Right lobe of liver (tissue), 6 donors: ENCODE data around the gene CRYBG1. TPM values are rescaled to one million over a fixed set of nuclear protein-coding genes. Genes with fewer than 3 reads are reported as not detected.

Experiments used
- ATAC-seq, 4 donors: fragments of 200-7000 bp; cut with Tn5 transposase; one replicate each; pipeline ENCODE4 v1.9.1; 2020; ENCODE audit warnings: mild to moderate bottlenecking in 4 of 4, moderate library complexity in 4 of 4
- DNase-seq, 3 donors: peaks; one replicate each; pipeline ENCODE4 v3.0.0-alpha.2; 2020
- H3K27ac ChIP-seq, 3 donors: fragments of 200-600 bp; one replicate each; pipeline ENCODE4 v1.8.0; 2022
- H3K27me3 ChIP-seq, 2 donors: fragments of 200-600 bp; one replicate each; pipeline ENCODE4 v1.8.0; 2022
- H3K36me3 ChIP-seq, 4 donors: fragments of 200-600 bp; sonication (generic) in 1 of 4; one replicate each; pipeline versions ENCODE4 v1.5.1 to v1.8.0; 2017 to 2022; ENCODE audit warnings: control low read depth in 1 of 4
- H3K4me1 ChIP-seq, 4 donors: fragments of 200-600 bp; sonication (generic) in 1 of 4; one replicate each; pipeline versions ENCODE4 v1.5.1 to v1.8.0; 2017 to 2022; ENCODE audit warnings: control low read depth in 1 of 4
- H3K4me3 ChIP-seq, 3 donors: fragments of 200-600 bp; one replicate each; pipeline ENCODE4 v1.8.0; 2022
- H3K9me3 ChIP-seq, 4 donors: fragments of 200-600 bp; sonication (generic) in 1 of 4; one replicate each; pipeline versions ENCODE4 v1.5.1 to v1.8.0; 2017 to 2022; ENCODE audit warnings: control low read depth in 1 of 4
- POLR2A ChIP-seq: fragments of 450-650 bp; IDR thresholded peaks from one replicate; pipeline ENCODE4 v1.6.1; 2017; ENCODE audit warnings: antibody characterized with exemption, mild to moderate bottlenecking
- WGBS: methylation state at CpG from one replicate; pipeline ENCODE4 v1.1.6; 2018; ENCODE audit warnings: low coverage, low lambda C conversion rate; ENCODE audit not compliant: insufficient coverage; ENCODE audit errors: missing lambda C conversion rate; 5-methylcytosine and 5-hydroxymethylcytosine counted together
- intact Hi-C, 2 donors: fragments of 100-400 bp; cut with DNase I; formaldehyde crosslinking; loops; one replicate each; pipeline versions ENCODE4 v1.11.2 to v1.14.1; 2022
- total RNA-seq, 6 experiments: library from RNA; depleted of rRNA in 2 of 6; stranded (reverse); fragments of >200 nt in 2 of 6; fragmentation: NEBNext Ultra II Directional in 3 of 6; extraction: Animal tissue kit (Norgen Biotek cat#: 25700) in 3 of 6; gene quantifications; one replicate each; pipeline versions ENCODE4 v1.1.0 to v1.2.4, GENCODE V29; 2016 to 2023
- TF ChIP-seq, protein P1 (sequence below), 4 donors: fragments of 200-600 bp in 3 of 4; fragments of 450-650 bp in 1 of 4; IDR thresholded peaks; one replicate each; pipeline versions ENCODE4 v1.5.1 to v1.8.0; 2016 to 2022; ENCODE audit warnings: antibody characterized with exemption in 4 of 4, mild to moderate bottlenecking in 2 of 4
- donor health status: DM: no; HTN: yes; CAD: no.
- donor health status: DM: no; HTN: no; CAD: no.
- donor health status: DM: no; HTN: no; CAD: no.
- donor health status: DM: no; HTN: yes; CAD: no.
- donor health status: DM: no; HTN: yes; CAD: no.

Gene CRYBG1
- total RNA-seq, 6 experiments from 2014 or later, result 6.8 to 10.9 (median 7.9) TPM

DNA sequence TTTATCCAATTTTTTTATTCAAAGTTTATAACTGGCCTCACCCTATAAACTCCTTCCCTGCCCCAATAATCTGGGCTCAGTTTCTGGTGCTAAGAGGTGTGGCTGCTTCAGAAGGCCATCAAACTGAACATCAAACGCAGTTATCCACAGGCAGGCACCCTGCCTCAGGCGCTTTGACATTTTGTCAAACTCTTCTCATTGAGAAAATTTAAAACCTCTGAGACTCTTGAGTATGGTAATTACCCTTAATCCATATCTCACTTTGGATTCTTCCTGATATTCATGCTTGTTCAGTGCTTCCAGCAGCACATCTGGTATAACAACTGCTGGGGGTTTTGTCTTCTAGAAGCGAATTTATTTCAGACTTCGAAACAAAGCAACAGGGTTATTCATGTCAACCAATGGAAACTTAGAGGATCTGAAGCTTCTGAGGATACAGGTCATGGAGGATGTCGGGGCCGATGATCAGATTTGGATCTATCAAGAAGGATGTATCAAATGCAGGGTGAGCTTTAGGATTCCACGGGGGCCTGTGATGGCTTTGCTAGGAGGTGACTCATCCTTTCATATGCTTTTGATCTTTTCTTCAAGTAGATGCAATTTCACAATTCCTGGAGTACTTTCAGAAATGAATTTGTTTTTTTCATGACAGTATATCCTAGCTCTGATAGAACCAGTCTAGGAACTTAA lies 200.6 kb downstream of the CRYBG1 start:
- intact Hi-C loops, result no loop called here
- no peak overlapping the region for H3K4me3 ChIP-seq
- TF ChIP-seq POLR2A, result no peak
- TF ChIP-seq, protein P1, sequence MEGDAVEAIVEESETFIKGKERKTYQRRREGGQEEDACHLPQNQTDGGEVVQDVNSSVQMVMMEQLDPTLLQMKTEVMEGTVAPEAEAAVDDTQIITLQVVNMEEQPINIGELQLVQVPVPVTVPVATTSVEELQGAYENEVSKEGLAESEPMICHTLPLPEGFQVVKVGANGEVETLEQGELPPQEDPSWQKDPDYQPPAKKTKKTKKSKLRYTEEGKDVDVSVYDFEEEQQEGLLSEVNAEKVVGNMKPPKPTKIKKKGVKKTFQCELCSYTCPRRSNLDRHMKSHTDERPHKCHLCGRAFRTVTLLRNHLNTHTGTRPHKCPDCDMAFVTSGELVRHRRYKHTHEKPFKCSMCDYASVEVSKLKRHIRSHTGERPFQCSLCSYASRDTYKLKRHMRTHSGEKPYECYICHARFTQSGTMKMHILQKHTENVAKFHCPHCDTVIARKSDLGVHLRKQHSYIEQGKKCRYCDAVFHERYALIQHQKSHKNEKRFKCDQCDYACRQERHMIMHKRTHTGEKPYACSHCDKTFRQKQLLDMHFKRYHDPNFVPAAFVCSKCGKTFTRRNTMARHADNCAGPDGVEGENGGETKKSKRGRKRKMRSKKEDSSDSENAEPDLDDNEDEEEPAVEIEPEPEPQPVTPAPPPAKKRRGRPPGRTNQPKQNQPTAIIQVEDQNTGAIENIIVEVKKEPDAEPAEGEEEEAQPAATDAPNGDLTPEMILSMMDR (IDR thresholded peaks at IDR 0.05), result no peak
- peaks cover 0 to 24% (median 5%) of the 10 kb centered on the region in 4 donors for H3K36me3 ChIP-seq
- peaks cover 0 to 2% (median 0%) of the 10 kb centered on the region in 4 donors for H3K9me3 ChIP-seq
- H3K4me1 ChIP-seq, result no peaks in the 10 kb centered on the region
- WGBS, result 86% methylated on average over 7 of the region's 7 CpGs
- DNase-seq (no peak), ATAC-seq (no peak)
- no peaks in the 10 kb centered on the region for H3K27me3 ChIP-seq
- no peak overlapping the region for H3K27ac ChIP-seq

- DNase-seq (no peak), ATAC-seq (peak in 1 of 4 donors; percentile 19)
- Histone ChIP-seq H3K27ac (no peak overlapping the region), H3K4me3 (no peak overlapping the region), H3K9me3 (peaks cover 0 to 2% (median 0%) of the 10 kb centered on the region in 4 donors), H3K36me3 (peaks cover 0 to 24% (median 5%) of the 10 kb centered on the region in 4 donors), H3K4me1 (no peaks in the 10 kb centered on the region), H3K27me3 (no peaks in the 10 kb centered on the region)
- 50% methylated on average over 6 of the region's 6 CpGs for WGBS
- intact Hi-C loops, result no loop called here
- TF ChIP-seq, protein P1 (IDR thresholded peaks at IDR 0.05), result no peak
- no peak for TF ChIP-seq POLR2A
Observed at GRCh38 chr6:106561686-106562405, 201.3 kb downstream of the CRYBG1 start.

DNA sequence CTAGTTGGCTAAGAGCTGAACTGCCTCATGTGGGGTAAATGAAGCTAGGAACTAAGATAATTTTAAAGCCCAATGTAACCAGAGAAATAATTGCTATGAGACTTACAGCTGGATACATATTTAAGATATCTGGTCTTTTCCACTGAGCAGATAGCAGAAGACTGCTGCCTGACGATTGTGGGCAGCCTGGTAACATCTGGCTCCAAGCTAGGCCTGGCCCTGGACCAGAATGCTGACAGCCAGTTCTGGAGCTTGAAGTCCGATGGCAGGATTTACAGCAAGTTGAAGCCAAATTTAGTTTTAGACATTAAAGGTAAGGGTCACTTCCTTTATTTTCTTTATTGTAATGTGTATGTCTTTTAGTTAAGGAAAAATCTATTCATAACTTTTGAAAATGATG lies 203.1 kb downstream of the CRYBG1 start:
- no peaks in the 10 kb centered on the region for H3K27me3 ChIP-seq
- DNase-seq (no peak), ATAC-seq (no peak)
- H3K9me3 ChIP-seq, result peaks cover 0 to 2% (median 0%) of the 10 kb centered on the region in 4 donors
- 21% methylated on average over 2 of the region's 2 CpGs for WGBS
- no peaks in the 10 kb centered on the region for H3K4me1 ChIP-seq
- TF ChIP-seq, protein P1 (IDR thresholded peaks at IDR 0.05), result no peak
- no peak for TF ChIP-seq POLR2A
- H3K4me3 ChIP-seq, result no peak overlapping the region
- intact Hi-C loops, result no loop called here
- no peak overlapping the region for H3K27ac ChIP-seq
- peaks cover 0 to 25% (median 3%) of the 10 kb centered on the region in 4 donors for H3K36me3 ChIP-seq

- TF ChIP-seq, protein P1 (IDR thresholded peaks at IDR 0.05), result no peak
- TF ChIP-seq POLR2A, result no peak
- Histone ChIP-seq H3K4me3 (no peak overlapping the region), H3K9me3 (peaks cover 0 to 2% (median 0%) of the 10 kb centered on the region in 4 donors), H3K27me3 (no peaks in the 10 kb centered on the region), H3K27ac (no peak overlapping the region), H3K36me3 (peaks cover 0 to 33% (median 3%) of the 10 kb centered on the region in 4 donors), H3K4me1 (no peaks in the 10 kb centered on the region)
- DNase-seq (no peak), ATAC-seq (no peak)
- intact Hi-C loops, result no loop called here
- 90% methylated on average over 2 of the region's 4 CpGs for WGBS
Observed at GRCh38 chr6:106564476-106564875, 204.0 kb downstream of the CRYBG1 start.
